RWPE1 (cell line): ENCODE data around the gene GPRIN3.

Experiments used
- CTCF ChIA-PET: fragments of 350-600 bp; sonication (Branson Sonifier 250); formaldehyde crosslinking; extraction: SDS; loops from one replicate; lab custom pipeline; 2021; lab: Yijun Ruan, JAX
- POLR2A ChIA-PET: fragments of 400-600 bp; formaldehyde crosslinking; extraction: SDS; loops from one replicate; lab custom pipeline; 2020; ENCODE audit warnings: antibody characterized with exemption; ENCODE audit not compliant: low non-redundant PET; lab: Yijun Ruan, JAX
- DNase-seq: peaks from one replicate; pipeline ENCODE4 v3.0.0; 2012; ENCODE audit warnings: low spot score
- H3K27ac ChIP-seq: fragments of 450-650 bp; 2 replicates; pipeline ENCODE4 v1.5.1; 2017
- CTCF ChIP-seq: fragments of 450-650 bp; conservative IDR thresholded peaks from 2 replicates; pipeline ENCODE4 v1.5.1; 2017; ENCODE audit warnings: low read depth, mild to moderate bottlenecking

Gene GPRIN3

GRCh38 chr4:89303177-89303576 lies 4.4 kb downstream of the GPRIN3 start:
- no peak for TF ChIP-seq CTCF
- POLR2A ChIA-PET, result no interaction called here
- no peak for DNase-seq
- no peak overlapping the region for H3K27ac ChIP-seq
- CTCF ChIA-PET, result interaction anchor here (0.7 kb wide), 1 partner anchor 1751 kb away, joined by 3 read pairs; no protein-coding TSS in a partner anchor

- no peak for TF ChIP-seq CTCF
- no peak overlapping the region for H3K27ac ChIP-seq
- DNase-seq, result no peak
- ChIA-PET CTCF (no interaction called here), POLR2A (no interaction called here)
Measured at GRCh38 chr4:89301902-89302301, 5.7 kb downstream of the GPRIN3 start.

- no peak for DNase-seq
- ChIA-PET POLR2A (no interaction called here), CTCF (interaction anchor here (0.7 kb wide), 1 partner anchor 39 kb away, joined by 7 read pairs; no protein-coding TSS in a partner anchor)
- TF ChIP-seq CTCF, result no peak
- H3K27ac ChIP-seq, result no peak overlapping the region
Measured at GRCh38 chr4:89301003-89301402, 6.6 kb downstream of the GPRIN3 start.

GRCh38 chr4:89300499-89300898 lies 7.1 kb downstream of the GPRIN3 start:
- CTCF ChIA-PET, result interaction anchor here (0.7 kb wide), 1 partner anchor 40 kb away, joined by 7 read pairs; no protein-coding TSS in a partner anchor
- no peak overlapping the region for H3K27ac ChIP-seq
- DNase-seq, result no peak
- TF ChIP-seq CTCF, result no peak
- POLR2A ChIA-PET, result no interaction called here

GRCh38 chr4:89300060-89300459 lies 7.5 kb downstream of the GPRIN3 start:
- no peak overlapping the region for H3K27ac ChIP-seq
- DNase-seq, result no peak
- CTCF ChIA-PET, result no interaction called here
- TF ChIP-seq CTCF, result no peak
- POLR2A ChIA-PET, result no interaction called here

- ChIA-PET CTCF (no interaction called here), POLR2A (no interaction called here)
- TF ChIP-seq CTCF, result no peak
- H3K27ac ChIP-seq, result no peak overlapping the region
- DNase-seq, result no peak
Measured at GRCh38 chr4:89299153-89299791, 8.3 kb downstream of the GPRIN3 start.
